Activated CD4-positive, alpha-beta T cell treated with anti-CD3 and anti-CD28 coated beads for 48 hours (primary cell): ENCODE results near the gene DVL1.

Source experiments
- DNase-seq: peaks from one replicate; pipeline ENCODE4 v3.0.0-alpha.2; 2020

DVL1 gene

GRCh38 chr1:1309251-1310108 is 39.7 kb downstream of the DVL1 start:
- peak; percentile 36 for DNase-seq

- no peak for DNase-seq
These were observed 40.4 kb downstream of the DVL1 start for GRCh38 chr1:1308756-1309250.

GRCh38 chr1:1307923-1308755 is 41.1 kb downstream of the DVL1 start, which contains the start of the genes ACAP3 and PUSL1:
TSS of gene ACAP3 (minus strand) at chr1:1307930. CDS start at chr1:1307815, 115 bp downstream.
TSS of gene PUSL1 (plus strand) at chr1:1308597. CDS start at chr1:1308644, 47 bp downstream.
- DNase-seq: peak; percentile 92

DNA sequence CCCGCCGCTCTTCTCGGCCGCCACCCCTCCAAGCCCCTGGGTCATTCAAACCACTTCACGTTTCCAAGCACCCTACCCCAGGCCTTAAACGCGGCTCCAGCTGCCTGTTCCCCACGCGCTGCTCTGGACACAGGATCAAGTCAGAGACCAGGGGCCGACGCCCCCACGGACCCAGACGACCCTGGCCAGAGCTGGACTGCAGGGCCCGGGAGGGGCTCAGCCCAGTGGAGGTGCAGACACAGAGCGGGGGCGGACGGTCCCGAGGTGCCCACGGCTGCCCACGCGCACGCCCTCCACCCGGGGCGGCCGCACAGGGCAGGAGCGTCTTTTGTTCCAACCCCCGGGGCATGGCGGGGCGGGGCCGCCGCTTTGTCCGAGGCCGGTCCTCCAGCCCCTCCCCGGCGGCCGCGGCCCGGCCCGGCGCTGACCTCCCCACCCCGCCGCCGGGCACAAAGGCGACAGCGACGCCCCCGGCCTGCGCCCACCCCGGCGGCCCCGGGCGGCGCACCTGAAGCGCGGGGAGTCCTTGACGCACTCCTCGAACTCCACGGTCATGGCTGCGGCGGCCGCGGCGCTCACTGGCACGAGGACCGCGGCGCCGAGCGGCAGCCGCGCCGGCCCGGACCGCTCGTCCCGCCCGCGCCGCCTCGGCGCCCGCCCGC is 41.8 kb downstream of the DVL1 start:
- no peak for DNase-seq

DNA sequence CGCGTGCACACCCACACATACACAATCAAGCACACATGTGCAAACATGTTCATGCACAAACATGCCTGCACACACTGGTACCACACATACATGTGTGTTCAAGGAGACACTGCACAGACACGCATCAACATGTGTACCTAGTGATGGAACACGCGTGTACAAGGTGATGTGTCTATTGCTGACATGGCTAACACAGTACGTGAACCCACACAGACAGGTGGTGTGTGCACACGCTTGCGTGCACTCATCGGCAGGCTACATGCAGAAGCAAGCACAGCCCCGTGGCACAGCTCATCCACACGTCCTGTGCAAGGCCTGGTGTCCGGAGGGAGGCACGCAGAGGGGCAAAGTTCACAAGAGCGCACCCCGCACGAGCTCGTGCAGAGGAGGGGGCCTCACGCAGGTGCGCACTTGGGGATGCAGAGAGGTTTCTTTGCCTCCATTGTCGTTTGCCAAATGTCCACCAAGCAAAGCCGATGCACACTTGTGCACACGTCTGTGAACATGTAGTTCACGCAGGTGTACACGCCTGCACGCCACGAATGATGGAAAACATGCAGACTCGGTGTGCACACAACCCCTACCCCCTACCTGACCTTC is 42.5 kb downstream of the DVL1 start:
- DNase-seq: no peak

- peak; percentile 42 for DNase-seq
These were observed 43.1 kb downstream of the DVL1 start for GRCh38 chr1:1306070-1306660.

DNA sequence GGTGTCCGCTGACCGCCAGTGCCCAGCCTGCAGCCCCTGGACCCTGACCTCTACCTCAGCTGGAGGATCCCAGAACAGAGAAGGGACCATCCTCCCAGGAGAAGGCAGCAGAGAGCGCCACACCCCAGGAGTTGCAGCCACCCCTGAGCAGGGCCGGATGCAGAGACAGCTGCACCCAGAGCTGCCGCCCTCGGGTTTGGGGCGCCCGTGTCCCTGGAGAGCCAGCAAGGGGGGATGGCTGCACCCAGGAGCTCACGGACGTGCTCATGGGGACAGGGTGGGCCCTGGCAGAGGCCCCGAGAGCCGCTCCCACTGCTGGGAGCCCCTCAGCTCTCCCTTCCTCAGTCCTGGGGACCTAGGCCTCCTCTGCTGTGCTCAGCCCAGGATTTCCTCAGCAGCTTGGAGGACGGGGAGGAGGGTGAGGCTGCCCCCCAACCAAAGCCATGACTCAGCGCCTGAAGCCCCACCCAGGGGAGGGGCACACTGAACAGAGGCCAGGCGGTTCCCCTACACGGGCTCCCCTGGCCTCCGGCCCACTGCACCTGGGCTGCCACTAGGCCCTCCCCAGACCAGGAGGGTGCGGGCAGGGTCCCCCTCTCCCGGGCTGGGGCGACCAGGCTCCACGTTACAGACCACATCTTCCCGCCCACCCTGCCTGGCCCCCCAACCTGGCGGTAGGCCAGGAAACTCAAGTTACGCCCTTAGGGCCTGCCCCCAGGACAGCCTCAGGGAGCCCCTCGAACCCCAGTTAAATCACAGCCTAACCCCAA is 43.7 kb downstream of the DVL1 start:
- peak; percentile 70 for DNase-seq

- no peak for DNase-seq
These were observed 44.6 kb downstream of the DVL1 start for GRCh38 chr1:1304331-1305299.

DNA sequence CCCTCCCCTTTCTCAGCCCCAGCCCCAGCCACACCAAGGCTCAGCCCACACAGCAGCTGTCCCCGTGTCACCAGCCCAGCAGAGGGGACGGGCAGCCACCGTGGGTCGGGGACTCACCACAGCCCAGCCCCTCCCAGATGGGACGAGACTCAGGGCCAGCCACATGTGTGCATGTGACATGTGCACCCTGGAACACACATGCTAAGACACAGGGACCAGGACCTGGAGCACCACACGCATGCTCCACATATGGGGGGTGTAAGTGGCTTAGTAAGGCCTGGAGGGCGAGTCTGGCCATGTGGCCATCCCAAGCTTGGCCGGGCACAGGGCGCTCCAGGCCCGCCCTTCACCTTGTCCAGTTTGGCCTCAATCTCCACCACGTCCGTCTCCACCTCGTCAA is 45.5 kb downstream of the DVL1 start:
- DNase-seq: no peak

- no peak for DNase-seq
These were observed 46.2 kb downstream of the DVL1 start for GRCh38 chr1:1302951-1303509.

DNA sequence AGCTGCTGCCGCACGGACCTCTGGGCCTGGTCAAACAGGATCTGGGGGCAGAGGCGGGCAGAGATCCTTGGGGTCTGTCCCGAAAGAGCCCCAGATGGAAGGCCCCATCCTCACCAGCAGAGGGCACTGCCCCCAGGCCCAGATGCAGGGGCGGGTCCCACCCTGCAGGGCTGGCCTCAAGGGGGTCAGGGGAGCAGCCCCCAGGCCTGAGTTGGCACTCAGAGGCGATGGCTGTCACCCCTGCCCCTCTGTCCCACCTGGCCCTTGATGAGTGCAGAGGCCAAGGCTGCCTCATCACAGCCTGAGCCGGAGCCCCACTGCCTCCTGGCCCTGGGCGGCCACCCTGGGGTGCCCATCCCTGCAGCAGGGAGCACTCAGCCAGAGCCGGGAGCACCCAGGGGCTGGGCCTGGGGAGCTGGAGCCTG is 47.2 kb downstream of the DVL1 start:
- no peak for DNase-seq

DNA sequence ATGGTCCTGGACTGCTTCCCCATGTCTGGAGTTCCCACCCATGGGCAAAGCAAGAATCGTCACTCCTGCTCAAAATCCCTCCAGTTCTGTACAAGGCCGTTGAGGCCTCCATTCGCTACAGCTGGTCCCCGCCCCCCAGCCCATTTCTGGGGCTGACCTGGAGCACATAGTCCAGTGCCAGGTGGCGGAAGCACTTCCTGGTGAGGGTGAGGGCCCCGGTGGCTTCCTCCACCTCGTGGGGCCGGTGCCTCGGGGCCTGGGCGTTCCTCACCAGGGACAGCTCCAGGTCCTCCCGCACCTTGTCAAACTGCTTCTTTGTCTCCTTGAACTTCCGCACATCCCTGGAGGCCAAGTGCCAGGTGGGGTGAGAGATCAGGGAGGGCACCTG is 48.9 kb downstream of the DVL1 start:
- DNase-seq: no peak

- DNase-seq: peak; percentile 41
These were observed 49.4 kb downstream of the DVL1 start for GRCh38 chr1:1299686-1300351.

DNA sequence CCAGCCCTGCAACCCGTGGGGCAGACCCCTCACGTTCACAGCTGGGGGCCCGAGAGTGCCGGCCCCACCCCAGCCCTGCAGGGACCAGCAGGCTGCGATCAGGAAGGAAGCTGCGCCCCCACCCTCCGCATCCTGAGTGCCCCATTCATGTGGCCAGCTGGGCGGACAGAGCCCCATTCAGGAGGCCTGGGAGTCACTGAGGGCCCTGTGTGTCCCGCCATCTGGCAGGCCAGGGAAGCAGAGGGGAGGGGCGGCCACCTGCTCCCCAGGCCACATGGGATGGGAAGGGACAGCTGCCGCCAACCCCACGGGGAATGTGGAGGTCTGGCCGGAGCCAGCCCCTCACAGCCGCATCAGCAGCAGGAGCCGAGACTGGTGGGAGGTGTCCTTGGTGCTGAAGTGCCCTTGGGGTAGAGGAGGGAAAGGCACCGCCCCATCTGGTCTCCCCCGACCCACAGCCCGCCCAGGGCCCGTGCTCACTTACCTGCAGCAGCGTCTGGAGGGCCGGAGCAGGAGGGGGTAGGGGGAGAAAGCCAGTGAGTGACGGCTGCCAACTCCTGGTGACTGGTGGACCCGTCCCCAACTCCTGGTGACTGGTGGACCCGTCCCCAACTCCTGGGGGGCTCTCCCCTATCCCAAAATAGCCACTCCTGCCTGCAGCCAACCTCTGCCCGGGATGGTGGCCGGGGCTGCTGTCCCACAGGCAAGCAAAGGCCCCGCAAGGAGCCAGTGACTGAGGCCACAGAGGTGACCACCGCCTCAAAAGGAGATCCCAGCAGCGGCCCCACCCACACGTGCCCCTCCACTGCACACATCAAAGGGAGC is 50.1 kb downstream of the DVL1 start:
- DNase-seq: no peak

DNA sequence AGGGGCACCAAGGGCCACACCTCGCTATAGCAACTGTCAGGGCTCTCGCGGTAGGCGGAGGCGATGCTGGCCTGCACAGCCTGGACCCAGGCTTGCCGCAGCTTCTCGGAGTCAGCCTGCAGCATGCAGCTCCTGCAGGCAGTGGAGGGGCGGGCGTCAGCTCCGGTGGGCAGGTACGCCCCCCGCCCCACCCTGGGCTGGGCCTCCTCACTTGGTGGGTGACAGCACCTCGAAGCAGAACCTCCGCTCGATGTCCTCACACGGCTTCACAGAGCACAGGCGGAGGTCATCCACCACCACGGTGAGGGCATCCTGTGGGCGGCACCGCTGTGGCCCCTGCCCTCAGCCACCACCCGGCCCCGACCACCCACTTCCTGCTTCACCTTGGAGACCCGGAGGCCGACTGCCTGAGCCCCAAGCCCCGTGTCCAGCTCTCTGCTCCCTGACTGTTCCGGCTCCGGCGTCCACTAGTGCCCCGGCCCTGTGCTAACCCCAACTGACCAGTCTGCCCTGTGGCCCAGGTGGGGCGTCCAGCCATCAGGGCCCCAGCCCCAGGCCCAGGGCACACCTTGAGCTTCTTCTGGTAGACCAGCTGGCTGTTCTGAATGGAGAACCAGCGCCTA is 51.3 kb downstream of the DVL1 start:
- no peak for DNase-seq

DNA sequence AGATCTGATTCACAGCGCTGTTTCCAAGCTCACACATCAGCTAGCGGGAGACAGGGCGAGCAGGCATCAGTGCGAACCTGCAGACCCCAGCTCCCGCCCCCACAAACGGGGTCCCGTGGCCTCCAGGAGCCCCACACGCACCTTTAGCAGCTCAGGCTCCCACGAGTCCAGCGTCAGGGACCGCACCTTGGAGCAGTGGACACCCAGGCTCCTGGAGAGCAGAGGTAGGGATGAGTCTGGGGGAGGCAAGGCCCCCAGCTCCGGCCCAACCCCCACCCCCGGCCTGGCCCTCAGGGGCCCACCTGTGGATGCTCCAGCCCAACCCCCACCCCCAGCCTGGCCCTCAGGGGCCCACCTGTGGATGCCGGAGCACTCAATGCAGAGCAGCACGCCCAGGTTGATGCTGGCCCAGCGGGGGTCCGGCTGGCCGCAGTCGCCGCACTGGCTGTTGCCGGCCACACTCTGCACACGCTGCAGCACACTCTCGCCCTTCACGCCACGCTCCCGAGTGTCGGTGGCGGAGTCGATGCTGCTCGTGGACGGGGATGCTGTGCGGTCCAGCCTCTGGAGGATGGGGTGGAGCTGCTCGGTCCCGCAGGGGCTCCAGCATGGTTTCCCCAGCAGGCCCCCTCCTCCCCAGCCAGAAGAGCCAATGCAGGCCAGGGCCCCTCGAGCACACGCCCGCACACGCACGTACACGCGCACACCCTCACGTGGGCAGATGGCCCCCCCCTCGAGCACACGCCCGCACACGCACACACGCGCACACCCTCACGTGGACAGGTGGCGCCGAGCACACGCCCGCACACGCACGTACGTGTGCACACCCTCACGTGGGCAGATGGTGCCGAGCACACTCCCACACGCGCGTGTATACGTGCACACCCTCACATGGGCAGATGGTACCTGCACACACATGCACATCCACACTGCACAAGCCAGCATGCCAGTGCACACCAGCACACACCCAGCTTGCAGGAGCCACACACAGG is 52.9 kb downstream of the DVL1 start:
- no peak for DNase-seq
